Epithelial cell of esophagus (primary cell): ENCODE measurements around the gene TMEM114.

Experiments
- DNase-seq: peaks from one replicate; pipeline ENCODE4 v3.0.0; 2010; ENCODE audit warnings: low read depth
- H3K4me3 ChIP-seq: 2 replicates; pipeline ENCODE4 v1.5.1; 2011; ENCODE audit warnings: mild to moderate bottlenecking, low read length, control low read depth
- TF ChIP-seq, protein P1 (sequence below): IDR thresholded peaks from 2 replicates; pipeline ENCODE4 v1.5.1; 2011; ENCODE audit warnings: low read depth, mild to moderate bottlenecking, low read length, control low read depth, inconsistent platforms; ENCODE audit not compliant: insufficient read depth; ENCODE audit errors: missing control alignments

TMEM114 gene

DNA sequence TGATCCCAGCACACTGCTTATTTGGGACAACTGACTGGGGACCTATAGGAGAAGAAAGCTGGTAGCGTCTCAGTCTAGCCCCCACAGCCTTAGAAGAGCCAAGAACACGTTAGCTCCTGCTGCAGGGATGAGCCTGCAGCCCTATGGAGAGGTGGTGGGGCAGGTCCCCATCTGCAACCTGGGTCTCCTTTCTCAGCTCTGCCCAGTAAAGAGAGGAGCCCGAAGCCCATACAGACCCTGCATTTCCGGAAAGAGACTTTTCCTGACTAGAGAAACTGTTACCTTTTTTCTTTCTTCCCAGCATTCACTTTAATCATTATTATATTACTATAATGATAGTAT is 32.0 kb upstream of the TMEM114 start:
- peak overlapping the region; percentile 96 for H3K4me3 ChIP-seq
- DNase-seq, result no peak
- TF ChIP-seq, protein P1, sequence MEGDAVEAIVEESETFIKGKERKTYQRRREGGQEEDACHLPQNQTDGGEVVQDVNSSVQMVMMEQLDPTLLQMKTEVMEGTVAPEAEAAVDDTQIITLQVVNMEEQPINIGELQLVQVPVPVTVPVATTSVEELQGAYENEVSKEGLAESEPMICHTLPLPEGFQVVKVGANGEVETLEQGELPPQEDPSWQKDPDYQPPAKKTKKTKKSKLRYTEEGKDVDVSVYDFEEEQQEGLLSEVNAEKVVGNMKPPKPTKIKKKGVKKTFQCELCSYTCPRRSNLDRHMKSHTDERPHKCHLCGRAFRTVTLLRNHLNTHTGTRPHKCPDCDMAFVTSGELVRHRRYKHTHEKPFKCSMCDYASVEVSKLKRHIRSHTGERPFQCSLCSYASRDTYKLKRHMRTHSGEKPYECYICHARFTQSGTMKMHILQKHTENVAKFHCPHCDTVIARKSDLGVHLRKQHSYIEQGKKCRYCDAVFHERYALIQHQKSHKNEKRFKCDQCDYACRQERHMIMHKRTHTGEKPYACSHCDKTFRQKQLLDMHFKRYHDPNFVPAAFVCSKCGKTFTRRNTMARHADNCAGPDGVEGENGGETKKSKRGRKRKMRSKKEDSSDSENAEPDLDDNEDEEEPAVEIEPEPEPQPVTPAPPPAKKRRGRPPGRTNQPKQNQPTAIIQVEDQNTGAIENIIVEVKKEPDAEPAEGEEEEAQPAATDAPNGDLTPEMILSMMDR, result no peak

DNA sequence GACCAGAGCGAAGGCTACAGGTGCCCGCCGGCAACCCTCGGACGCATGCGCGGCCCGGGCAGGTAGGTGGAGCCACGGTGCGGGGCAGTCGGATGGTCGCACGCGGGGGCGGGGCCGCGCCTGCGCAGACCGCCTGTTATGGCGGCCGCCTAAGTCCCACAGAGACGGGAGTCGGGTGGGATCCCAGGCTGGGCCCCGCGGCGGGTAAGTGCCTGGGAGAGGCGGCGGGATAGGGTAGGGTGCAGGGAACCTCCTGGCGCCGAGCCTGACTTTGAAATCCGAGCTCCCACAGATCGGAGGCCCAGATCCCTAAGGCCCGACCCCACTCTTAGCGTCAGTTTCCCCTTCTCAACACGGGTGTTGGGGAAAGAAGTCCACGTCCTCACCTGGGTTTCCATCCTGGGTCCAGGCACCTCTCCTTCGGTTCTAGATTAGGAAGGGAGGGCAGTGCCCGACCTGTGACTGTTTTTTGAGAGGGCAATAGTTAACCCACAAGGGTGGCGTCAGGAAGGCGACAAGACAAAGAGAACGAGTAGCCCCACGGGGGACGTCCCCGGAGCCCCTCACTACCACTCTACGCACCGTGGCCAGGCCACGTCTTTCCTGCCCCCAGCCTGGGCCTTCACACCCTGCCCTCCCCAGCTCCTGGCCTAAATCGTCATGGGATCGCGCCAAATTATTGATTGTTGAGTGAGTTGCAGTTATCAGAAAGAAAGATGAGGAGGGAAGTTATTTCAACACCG is 31.4 kb upstream of the TMEM114 start, which contains the start of gene METTL22:
TSS of gene METTL22 (plus strand) at position 127 of the 743 bp plus-strand sequence. CDS start 3,968 bp downstream, outside the sequence.
- peak within 1 kb of the TSS; percentile 96 for H3K4me3 ChIP-seq
- DNase-seq, result peak; percentile 89
- TF ChIP-seq, protein P1, result no peak

DNA sequence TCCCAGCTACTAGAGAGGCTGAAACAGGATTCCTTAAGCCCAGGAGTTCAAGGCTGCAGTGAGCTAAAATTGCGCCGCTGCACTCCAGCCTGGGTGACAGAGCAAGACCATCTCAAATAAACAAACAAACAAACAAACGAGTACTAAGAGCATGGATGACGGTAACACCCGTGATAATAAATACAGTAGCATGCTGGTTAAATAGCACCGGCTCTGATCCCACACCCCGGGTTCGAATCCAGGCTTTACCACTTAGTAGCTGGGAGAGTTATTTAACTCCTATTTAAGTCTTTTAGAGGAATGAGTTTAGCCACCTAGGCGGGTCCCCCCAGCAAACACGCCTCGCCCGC is 30.9 kb upstream of the TMEM114 start:
- peak overlapping the region; percentile 96 for H3K4me3 ChIP-seq
- TF ChIP-seq, protein P1, result no peak
- DNase-seq, result no peak

DNA sequence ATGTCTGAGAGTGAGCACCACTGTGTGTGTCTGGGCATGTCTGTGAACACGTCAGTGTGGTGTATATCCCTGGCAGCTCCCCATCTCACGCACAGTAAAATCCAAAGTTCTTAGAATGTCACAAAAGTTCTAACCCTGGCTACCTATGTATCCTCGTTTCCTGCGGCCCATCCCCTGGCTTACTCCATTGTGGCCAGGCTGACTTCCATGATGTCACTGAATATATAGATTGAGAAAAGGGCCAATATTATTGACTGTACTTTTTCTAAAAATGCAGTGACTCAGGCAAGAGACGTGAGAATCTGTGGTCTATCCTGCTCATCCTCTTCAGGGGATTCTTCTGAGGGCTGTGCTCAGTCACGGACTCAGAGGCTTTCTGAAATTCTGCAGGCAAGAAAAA is 30.2 kb upstream of the TMEM114 start:
- DNase-seq, result peak; percentile 87
- TF ChIP-seq, protein P1, result no peak

DNA sequence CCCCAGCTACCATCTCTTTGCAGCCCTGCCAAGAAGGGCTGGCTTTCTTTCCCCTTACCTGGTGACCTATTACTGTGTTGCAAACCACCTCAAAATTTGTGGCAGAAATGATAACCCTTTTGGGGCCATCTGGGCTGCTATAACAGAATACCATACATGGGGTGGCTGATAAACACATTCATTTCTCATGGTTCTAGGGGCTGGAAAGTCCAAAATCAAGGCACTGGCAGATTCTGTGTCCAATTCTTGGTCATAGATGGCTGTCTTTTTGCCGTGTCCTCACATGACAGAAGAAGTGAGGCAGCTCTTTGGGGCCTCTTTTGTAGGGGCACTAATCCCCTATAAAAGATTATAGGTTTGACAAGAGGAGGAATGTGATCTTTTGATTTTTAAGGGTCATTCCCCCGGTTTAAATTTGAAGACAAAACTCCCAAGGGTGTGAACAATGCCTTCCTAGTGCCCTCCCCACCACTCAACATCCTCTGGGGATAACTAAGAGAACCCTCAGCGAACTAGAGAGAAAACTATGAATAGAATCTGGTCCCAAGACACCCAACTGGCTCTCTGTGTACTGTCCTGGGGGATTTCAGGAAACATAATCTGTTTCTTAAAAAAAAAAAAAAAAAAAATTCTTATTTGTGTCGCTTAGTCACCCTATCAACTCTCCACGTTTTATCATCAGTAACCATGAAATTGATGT is 29.5 kb upstream of the TMEM114 start:
- no peak overlapping the region for H3K4me3 ChIP-seq
- TF ChIP-seq, protein P1, result no peak
- DNase-seq, result no peak

More for the DNA sequence above, 30.2 kb upstream of the TMEM114 start:
- no peak overlapping the region for H3K4me3 ChIP-seq

DNA sequence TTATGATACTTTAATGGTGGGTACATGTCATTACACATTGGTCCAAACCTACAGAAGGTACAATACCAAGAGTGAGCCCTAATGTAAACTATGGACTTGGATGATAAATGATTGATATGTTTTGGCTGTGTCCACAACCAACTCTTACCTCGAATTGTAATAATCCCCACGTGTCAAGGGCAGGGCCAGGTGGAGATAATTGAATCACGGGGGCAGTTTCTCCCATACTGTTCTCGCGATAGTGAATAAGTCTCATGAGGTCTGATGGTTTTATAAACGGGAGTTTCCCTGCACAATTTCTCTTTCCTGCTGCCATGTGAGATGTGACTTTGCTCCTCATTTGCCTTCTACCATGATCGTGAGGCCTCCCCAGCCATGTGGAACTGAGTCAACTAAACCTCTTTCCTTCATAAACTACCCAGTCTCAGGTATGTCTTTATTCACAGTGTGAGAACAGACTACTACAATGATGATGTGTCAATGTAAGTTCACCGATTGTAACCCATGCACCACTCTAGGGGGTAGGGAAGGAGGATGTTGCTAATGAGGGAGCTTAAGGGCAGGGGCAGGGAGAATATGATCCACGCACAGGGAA is 24.2 kb upstream of the TMEM114 start:
- TF ChIP-seq, protein P1, result no peak
- H3K4me3 ChIP-seq, result no peak overlapping the region
- no peak for DNase-seq
